Peyer's patch (tissue), 4 donors: ENCODE measurements around the gene CDKAL1.

ENCODE experiments used
- CTCF ChIP-seq, 6 experiments: fragments of 450-650 bp in 4 of 6; fragments of 200-600 bp in 2 of 6; sonication (generic) in 1 of 6; IDR thresholded peaks; one replicate each; pipeline ENCODE4 v1.5.1; 2017 to 2019; ENCODE audit warnings: antibody characterized with exemption in 6 of 6, mild to moderate bottlenecking in 3 of 6, moderate library complexity in 1 of 6
- POLR2A ChIP-seq, 2 donors: fragments of 450-650 bp; IDR thresholded peaks; one replicate each; pipeline ENCODE4 v1.5.1; 2017; ENCODE audit warnings: antibody characterized with exemption in 2 of 2, mild to moderate bottlenecking in 2 of 2, moderate library complexity in 2 of 2

- no peak for TF ChIP-seq CTCF (IDR thresholded peaks at IDR 0.05)
- TF ChIP-seq POLR2A (IDR thresholded peaks at IDR 0.05): no peak
Observed at GRCh38 chr6:21101694-21102093, 567.4 kb downstream of the CDKAL1 start.
